H9 (cell line): Measurements from ENCODE around the gene TRPM2. TPM values are rescaled to one million over a fixed set of nuclear protein-coding genes. Genes with fewer than 3 reads are reported as not detected.

Experiments
- DNase-seq: peaks from one replicate; pipeline ENCODE4 v3.0.0-alpha.2; 2017
- H2AFZ ChIP-seq: one replicate; pipeline ENCODE4 v1.6.1; 2013; ENCODE audit warnings: mild to moderate bottlenecking, low read length, control low read depth, moderate library complexity
- H2AK5ac ChIP-seq: 2 replicates; pipeline ENCODE4 v1.6.1; 2013; ENCODE audit warnings: low read length, control low read depth, mixed read lengths; ENCODE audit not compliant: insufficient read length
- H2BK120ac ChIP-seq: one replicate; pipeline ENCODE4 v1.6.1; 2013; ENCODE audit warnings: low read depth, mild to moderate bottlenecking, low read length, control low read depth, inconsistent platforms; ENCODE audit not compliant: poor library complexity, severe bottlenecking
- H2BK12ac ChIP-seq: 2 replicates; pipeline ENCODE4 v1.6.1; 2013; ENCODE audit warnings: low read length, control low read depth, mixed read lengths, low read depth; ENCODE audit not compliant: insufficient read length
- H2BK15ac ChIP-seq: 2 replicates; pipeline ENCODE4 v1.6.1; 2013; ENCODE audit warnings: low read depth, low read length, control low read depth
- H2BK20ac ChIP-seq: one replicate; pipeline ENCODE4 v1.6.1; 2013; ENCODE audit warnings: low read depth, mild to moderate bottlenecking, low read length, control low read depth, inconsistent platforms; ENCODE audit not compliant: poor library complexity, severe bottlenecking
- H2BK5ac ChIP-seq: 2 replicates; pipeline ENCODE4 v1.6.1; 2013; ENCODE audit warnings: low read length, control low read depth, mixed read lengths; ENCODE audit not compliant: insufficient read length
- H3K14ac ChIP-seq: 2 replicates; pipeline ENCODE4 v1.6.1; 2013; ENCODE audit warnings: low read length, control low read depth; ENCODE audit not compliant: insufficient read depth
- H3K18ac ChIP-seq: 2 replicates; pipeline ENCODE4 v1.6.1; 2013; ENCODE audit warnings: low read depth, mild to moderate bottlenecking, mixed read lengths, low read length, control low read depth; ENCODE audit not compliant: insufficient read length
- H3K23ac ChIP-seq: 2 replicates; pipeline ENCODE4 v1.6.1; 2013; ENCODE audit warnings: low read length, control low read depth, mixed read lengths, low read depth; ENCODE audit not compliant: insufficient read length
- H3K23me2 ChIP-seq: 2 replicates; pipeline ENCODE4 v1.6.1; 2013; ENCODE audit warnings: low read depth, mild to moderate bottlenecking, mixed read lengths, low read length, control low read depth; ENCODE audit not compliant: insufficient read length, poor library complexity, severe bottlenecking
- H3K27ac ChIP-seq: 2 replicates; pipeline ENCODE4 v1.5.1; 2013; ENCODE audit warnings: low read length, control low read depth, mixed read lengths, low read depth; ENCODE audit not compliant: insufficient read length
- H3K27me3 ChIP-seq: 2 replicates; pipeline ENCODE4 v1.6.1; 2013; ENCODE audit warnings: low read length, control low read depth, inconsistent platforms; ENCODE audit not compliant: insufficient read depth
- H3K4ac ChIP-seq: 2 replicates; pipeline ENCODE4 v1.6.1; 2013; ENCODE audit warnings: low read depth, mild to moderate bottlenecking, control low read depth, inconsistent platforms, low read length, moderate library complexity
- H3K4me1 ChIP-seq: 2 replicates; pipeline ENCODE4 v1.6.1; 2013; ENCODE audit warnings: low read length, control low read depth, inconsistent platforms; ENCODE audit not compliant: insufficient read depth
- H3K4me2 ChIP-seq: 2 replicates; pipeline ENCODE4 v1.6.1; 2013; ENCODE audit warnings: low read length, control low read depth, mixed read lengths; ENCODE audit not compliant: insufficient read length, insufficient read depth
- H3K56ac ChIP-seq: 2 replicates; pipeline ENCODE4 v1.6.1; 2013; ENCODE audit warnings: low read depth, mild to moderate bottlenecking, mixed read lengths, low read length, control low read depth; ENCODE audit not compliant: insufficient read length
- H3K79me1 ChIP-seq: 2 replicates; pipeline ENCODE4 v1.6.1; 2013; ENCODE audit warnings: low read depth, mild to moderate bottlenecking, moderate library complexity, low read length, control low read depth, inconsistent platforms; ENCODE audit not compliant: insufficient read depth, poor library complexity, severe bottlenecking
- H3K79me2 ChIP-seq: 2 replicates; pipeline ENCODE4 v1.6.1; 2013; ENCODE audit warnings: low read length, control low read depth, inconsistent platforms; ENCODE audit not compliant: insufficient read depth
- H3K9ac ChIP-seq: 2 replicates; pipeline ENCODE4 v1.6.1; 2013; ENCODE audit warnings: low read length, control low read depth, mixed read lengths; ENCODE audit not compliant: insufficient read length; ENCODE audit errors: extremely low read depth
- H3K9me3 ChIP-seq: one replicate; pipeline ENCODE4 v1.6.1; 2013; ENCODE audit warnings: low read depth, low read length, inconsistent platforms; ENCODE audit not compliant: control insufficient read depth
- H3T11ph ChIP-seq: one replicate; pipeline ENCODE4 v1.6.1; 2013; ENCODE audit warnings: mild to moderate bottlenecking, low read length, control low read depth, inconsistent platforms
- H4K20me1 ChIP-seq: one replicate; pipeline ENCODE4 v1.6.1; 2013; ENCODE audit not compliant: control insufficient read depth, insufficient read length, insufficient read depth
- H4K5ac ChIP-seq: 2 replicates; pipeline ENCODE4 v1.6.1; 2013; ENCODE audit warnings: low read depth, mild to moderate bottlenecking, mixed read lengths, low read length, control low read depth; ENCODE audit not compliant: insufficient read length
- H4K8ac ChIP-seq: replicated peaks from 2 replicates; pipeline ENCODE4 v1.6.1; 2013; ENCODE audit warnings: low read length, control low read depth, mixed read lengths, low read depth; ENCODE audit not compliant: insufficient read length
- H4K91ac ChIP-seq: 2 replicates; pipeline ENCODE4 v1.6.1; 2013; ENCODE audit warnings: low read depth, mild to moderate bottlenecking, moderate library complexity, mixed read lengths, low read length, control low read depth; ENCODE audit not compliant: insufficient read length
- H3K27ac Mint-ChIP-seq, 3 experiments: 2 replicates in 2 of 3; 3 replicates in 1 of 3; pipeline ENCODE4 v1.8.0; 2020 to 2021; ENCODE audit warnings: mixed read lengths in 3 of 3, mild to moderate bottlenecking in 1 of 3, moderate library complexity in 1 of 3
- H3K27me3 Mint-ChIP-seq: 2 replicates; pipeline ENCODE4 v1.8.0; 2021; ENCODE audit warnings: low read depth, mild to moderate bottlenecking, moderate library complexity, mixed read lengths
- H3K36me3 Mint-ChIP-seq, 3 experiments: 2 replicates in 2 of 3; 3 replicates in 1 of 3; pipeline ENCODE4 v1.8.0; 2020 to 2021; ENCODE audit warnings: low read depth in 3 of 3, mixed read lengths in 3 of 3; ENCODE audit not compliant: insufficient read depth in 1 of 3
- H3K4me1 Mint-ChIP-seq, 2 experiments: 2 replicates each; pipeline ENCODE4 v1.8.0; 2020; ENCODE audit warnings: mixed read lengths in 2 of 2
- H3K4me3 Mint-ChIP-seq, 2 experiments: 2 replicates in 1 of 2; 3 replicates in 1 of 2; pipeline ENCODE4 v1.8.0; 2020 to 2021; ENCODE audit warnings: mild to moderate bottlenecking in 2 of 2, mixed read lengths in 2 of 2, moderate library complexity in 1 of 2
- H3K9me3 Mint-ChIP-seq, 2 experiments: 2 replicates in 1 of 2; 3 replicates in 1 of 2; pipeline ENCODE4 v1.8.0; 2020; ENCODE audit warnings: mild to moderate bottlenecking in 2 of 2, mixed read lengths in 2 of 2, moderate library complexity in 1 of 2
- CTCF ChIP-seq: fragments of 200-600 bp; sonication (generic); conservative IDR thresholded peaks from 3 replicates; pipeline ENCODE4 v1.8.0; 2021; ENCODE audit warnings: antibody characterized with exemption, mild to moderate bottlenecking
- WGBS: extraction: QIAGEN DNeasy Blood & Tissue Kit; methylation state at CpG from one replicate; pipeline ENCODE4 v1.1.7; 2013; ENCODE audit warnings: missing lambda C conversion rate, low lambda C conversion rate, mixed read lengths; ENCODE audit not compliant: insufficient read length; ENCODE audit errors: extremely low coverage; 5-methylcytosine and 5-hydroxymethylcytosine counted together
- total RNA-seq: library from RNA; stranded (reverse); gene quantifications from 2 replicates; pipeline ENCODE4 v1.2.1, GENCODE V29; 2021

TRPM2 gene
- total RNA-seq, 1 experiment from 2014 or later: 0.68 TPM

- H3K14ac ChIP-seq: no peak overlapping the region; the same call in 1 of the 2 replicates
- H3K4me2 ChIP-seq: no peak overlapping the region
- H3K4me3 Mint-ChIP-seq: no peak overlapping the region
- H4K5ac ChIP-seq: no peak overlapping the region
- no peaks in the 10 kb centered on the region for H3K9me3 Mint-ChIP-seq
- H3K4ac ChIP-seq: no peak overlapping the region
- H3T11ph ChIP-seq: no peak overlapping the region
- peak overlapping the region in 1 of 3 experiments; percentile 82; a peak in 3 of 7 replicates for H3K27ac Mint-ChIP-seq
- H2BK120ac ChIP-seq: no peak overlapping the region
- H3K27me3 Mint-ChIP-seq: no peaks in the 10 kb centered on the region
- H3K23me2 ChIP-seq: no peaks in the 10 kb centered on the region
- no peak overlapping the region for H2BK12ac ChIP-seq
- no peak overlapping the region for H3K9ac ChIP-seq
- H3K79me2 ChIP-seq: no peaks in the 10 kb centered on the region
- H4K91ac ChIP-seq: no peak overlapping the region
- no peak for DNase-seq
- H3K27me3 ChIP-seq: no peaks in the 10 kb centered on the region
- H3K79me1 ChIP-seq: no peaks in the 10 kb centered on the region
- TF ChIP-seq CTCF: no peak
- no peaks in the 10 kb centered on the region for H4K20me1 ChIP-seq
- WGBS: no CpG with 5 or more reads among the region's 25 CpGs
- H3K36me3 Mint-ChIP-seq: peaks cover 0 to 5% (median 0%) of the 10 kb centered on the region in 3 experiments; a peak in 3 of 7 replicates
- no peak overlapping the region for H2BK20ac ChIP-seq
- H3K4me1 ChIP-seq: no peaks in the 10 kb centered on the region
- no peak overlapping the region for H2BK5ac ChIP-seq
- no peaks in the 10 kb centered on the region for H3K9me3 ChIP-seq
- no peak overlapping the region for H4K8ac ChIP-seq
- H2AFZ ChIP-seq: no peak overlapping the region
- H3K23ac ChIP-seq: no peak overlapping the region
- H2AK5ac ChIP-seq: no peak overlapping the region
- no peak overlapping the region for H3K27ac ChIP-seq
- H3K4me1 Mint-ChIP-seq: 0 out of 4 replicates have a peak, but pooled peaks cover 0 to 3% of the 10 kb centered on the region in 2 experiments
- H2BK15ac ChIP-seq: no peak overlapping the region
- no peak overlapping the region for H3K18ac ChIP-seq
- H3K56ac ChIP-seq: no peak overlapping the region
Observed at GRCh38 chr21:44328242-44328895, 25.1 kb upstream of the TRPM2 start.
